GM19438 (cell line): ENCODE data around the gene MAL.

Experiments
- ATAC-seq: cut with Tn5 transposase; IDR thresholded peaks from one replicate; pipeline ENCODE4 v1.9.1; 2021; ENCODE audit warnings: low read depth; ENCODE audit not compliant: unreplicated experiment

MAL gene

DNA sequence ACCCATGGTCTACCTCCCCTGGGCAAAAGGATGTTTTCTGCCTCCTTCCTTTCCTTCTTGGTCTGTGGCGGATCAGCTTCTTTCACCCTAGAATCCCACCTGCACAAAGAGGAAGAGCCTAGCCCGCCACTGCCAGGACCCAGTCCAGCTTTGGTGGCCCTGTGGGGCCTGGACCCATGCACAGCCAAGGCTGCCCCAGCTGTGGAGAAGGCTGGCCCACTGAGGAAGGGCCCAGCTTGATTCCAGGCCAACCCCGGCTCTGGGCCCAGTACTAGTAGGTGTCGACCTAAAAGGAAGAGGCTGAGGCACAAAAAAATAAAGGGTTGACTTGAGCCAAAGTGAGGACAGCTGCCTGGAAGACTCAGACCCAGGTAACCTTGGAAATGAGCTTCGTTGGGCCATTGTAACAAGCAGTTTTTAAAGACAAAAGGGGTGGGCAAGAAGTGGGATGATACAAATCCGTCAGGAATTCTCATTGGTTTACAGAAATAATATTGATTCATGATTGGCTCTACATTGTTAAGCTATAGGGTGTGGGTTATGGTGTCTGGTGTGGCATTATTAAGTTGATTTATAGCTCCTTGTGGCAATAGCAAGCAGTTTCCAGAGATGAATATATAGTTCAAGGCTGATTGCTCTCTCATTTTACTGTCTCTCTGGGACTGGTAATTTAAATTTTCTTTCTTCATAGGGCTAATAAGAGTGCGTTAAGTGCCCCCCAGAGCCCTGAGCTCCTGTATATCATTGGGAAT is 29.8 kb upstream of the MAL start:
- no peak for ATAC-seq

GRCh38 chr2:94996305-94997100 is 29.0 kb upstream of the MAL start:
- no peak for ATAC-seq

DNA sequence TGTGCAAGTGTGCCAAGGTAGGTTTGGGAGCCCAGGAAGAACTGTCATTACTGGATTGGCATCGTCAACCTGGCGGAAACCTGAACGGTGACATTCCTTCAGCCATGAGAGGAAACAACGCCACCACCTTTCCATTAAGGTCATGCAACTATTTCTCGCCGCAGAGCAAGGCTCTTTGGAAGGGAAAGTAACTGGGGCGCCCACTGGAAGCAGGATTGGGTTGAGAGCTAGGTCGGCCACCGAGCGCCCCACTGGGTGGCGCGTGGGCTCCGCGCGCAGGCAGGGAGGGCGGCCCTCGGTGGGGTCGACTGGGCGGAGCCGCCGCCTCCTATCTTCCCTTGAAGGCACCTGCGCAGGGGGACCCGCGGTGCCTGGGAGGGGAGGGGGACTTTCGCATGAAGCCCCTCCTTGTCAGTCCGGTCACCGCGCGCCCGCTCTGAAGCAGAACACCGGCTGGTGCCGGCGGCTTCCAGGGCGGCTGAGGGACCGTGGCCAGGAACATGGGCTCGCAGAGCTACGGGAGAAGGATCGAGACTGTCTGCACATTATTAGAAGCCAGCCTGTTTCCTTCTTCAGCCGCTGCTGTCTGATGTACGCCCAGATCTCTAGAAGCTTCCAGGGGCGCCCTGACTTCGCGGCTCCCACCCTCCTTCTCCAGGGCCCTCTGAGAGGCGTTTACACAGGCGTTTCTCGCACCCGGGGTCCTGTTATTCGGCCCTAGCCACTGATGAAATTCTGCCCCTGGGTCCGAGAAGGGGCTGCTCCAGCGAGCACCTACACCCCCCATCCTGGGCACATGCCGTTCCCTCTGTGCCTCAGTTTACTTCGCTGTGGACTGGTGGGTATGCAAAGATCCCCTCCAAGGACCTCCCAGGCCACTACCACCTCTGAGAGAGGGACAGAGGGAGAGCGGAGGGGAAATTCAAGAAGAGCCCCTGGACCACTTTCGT is 27.3 kb upstream of the MAL start:
- no peak for ATAC-seq

GRCh38 chr2:94999431-94999883 is 26.1 kb upstream of the MAL start:
- no peak for ATAC-seq

DNA sequence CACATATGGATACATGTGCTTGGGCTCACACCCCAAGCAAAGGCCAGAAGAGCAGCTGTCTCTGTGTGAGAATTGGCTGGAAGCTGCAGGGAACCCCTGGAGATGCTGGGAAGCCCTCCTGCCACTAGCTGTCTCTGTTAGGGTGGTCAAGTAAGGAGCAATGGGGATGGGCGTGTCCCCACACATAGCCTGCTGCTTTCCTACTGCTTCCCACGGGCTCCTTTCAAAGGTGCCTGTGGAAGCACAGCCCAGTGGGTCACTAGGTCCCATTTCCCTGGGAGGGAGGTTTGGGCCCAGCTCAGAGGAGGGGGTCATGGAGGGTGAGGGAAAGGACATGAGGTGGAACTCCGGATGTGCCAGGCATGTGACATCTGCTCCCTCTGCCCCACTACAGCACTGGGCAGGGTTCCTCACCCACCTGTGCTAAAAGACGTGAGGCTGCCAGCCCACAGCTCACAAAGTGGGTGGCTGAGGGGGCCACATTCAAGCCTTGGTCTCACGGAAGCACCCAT is 24.4 kb upstream of the MAL start:
- no peak for ATAC-seq

DNA sequence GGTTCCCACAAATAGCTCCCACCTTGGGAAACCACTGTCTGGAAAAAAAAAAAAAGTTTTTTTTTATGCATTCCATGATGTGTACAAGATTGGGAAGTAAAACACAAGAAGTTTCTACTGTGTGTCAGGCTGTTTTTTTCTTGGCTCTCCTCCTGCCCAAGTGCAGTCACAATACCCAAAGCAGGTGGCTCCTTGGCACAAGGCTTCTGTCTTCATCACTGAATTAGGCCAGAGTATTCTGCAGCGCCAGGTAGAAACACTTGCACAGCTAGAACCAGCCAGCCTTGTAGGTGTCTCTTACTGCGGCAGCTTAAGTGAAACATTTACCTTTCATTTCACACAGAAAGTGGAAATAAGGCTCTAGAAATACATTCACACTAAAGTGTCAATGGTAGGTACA is 23.8 kb upstream of the MAL start:
- ATAC-seq = no peak

DNA sequence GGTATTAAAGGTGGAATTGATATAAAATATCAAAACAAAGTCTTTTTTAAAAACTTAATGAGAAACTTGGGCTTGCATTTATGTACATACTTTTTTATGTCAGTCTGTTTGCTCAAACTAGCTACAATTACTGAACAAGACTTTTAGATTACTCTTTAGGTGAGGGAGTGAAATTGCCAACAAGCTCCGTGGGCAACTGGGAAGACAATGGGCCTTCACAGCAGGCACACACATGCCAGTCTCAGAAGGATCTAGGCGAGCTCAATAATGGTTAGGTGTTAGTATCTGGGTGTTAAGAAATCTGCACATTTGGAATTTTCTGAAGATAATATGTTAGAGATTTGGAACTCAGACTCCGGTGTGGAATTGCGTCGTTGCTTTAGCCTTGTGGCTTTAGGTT is 23.0 kb upstream of the MAL start:
- no peak for ATAC-seq

DNA sequence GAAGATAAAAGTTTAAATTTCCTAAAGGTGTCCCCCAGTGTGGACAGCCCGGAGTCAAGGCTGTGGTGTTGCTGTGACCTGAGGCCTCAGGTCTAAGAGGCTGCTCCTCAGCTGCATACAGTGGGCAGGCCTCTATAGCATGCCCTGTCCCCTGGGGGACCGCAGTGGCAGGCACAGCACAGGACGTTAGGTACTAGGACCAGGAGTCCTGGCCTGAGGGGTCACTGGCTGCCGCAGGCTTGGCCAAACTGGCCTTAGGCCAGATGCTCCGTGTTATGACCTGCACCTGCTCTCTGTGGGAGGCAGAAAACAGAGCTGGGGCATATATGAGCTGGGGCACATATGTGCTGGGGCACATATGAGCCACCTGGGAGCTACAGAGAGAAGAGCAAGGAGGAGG is 21.2 kb upstream of the MAL start:
- ATAC-seq = no peak

- ATAC-seq = no peak
These were observed 20.8 kb upstream of the MAL start for GRCh38 chr2:95004711-95005110.

- no peak for ATAC-seq
These were observed 19.8 kb upstream of the MAL start for GRCh38 chr2:95005726-95006125.

- no peak for ATAC-seq
These were observed 18.9 kb upstream of the MAL start for GRCh38 chr2:95006588-95006987.

DNA sequence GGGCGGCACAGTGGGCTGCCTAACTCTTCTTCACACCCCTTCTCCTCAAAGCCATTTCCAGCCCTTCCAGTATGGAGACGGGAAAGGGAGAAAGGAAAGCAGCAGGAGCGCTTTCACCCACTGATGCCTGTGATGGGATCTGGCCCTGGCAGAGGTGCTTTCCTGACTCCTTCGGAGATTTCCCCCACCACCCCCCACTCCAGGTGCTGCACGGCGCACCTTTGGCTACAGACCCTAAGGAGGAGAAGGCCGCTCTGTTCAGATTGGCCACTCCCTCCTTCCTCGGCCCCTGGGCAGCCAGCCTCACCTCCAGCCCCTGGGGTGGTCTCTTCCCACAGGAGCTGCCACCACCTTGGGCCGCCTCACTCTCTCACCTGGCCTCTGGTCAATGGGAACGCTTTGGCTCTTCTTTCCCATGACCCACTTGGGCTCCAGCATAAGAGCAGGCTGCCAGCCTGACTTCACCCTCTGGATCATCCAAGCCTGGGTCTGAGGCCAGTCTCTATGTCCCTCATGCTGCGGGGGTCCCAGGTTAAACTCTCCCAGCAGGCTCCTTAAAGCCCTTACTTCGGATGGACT is 18.4 kb upstream of the MAL start:
- no peak for ATAC-seq

DNA sequence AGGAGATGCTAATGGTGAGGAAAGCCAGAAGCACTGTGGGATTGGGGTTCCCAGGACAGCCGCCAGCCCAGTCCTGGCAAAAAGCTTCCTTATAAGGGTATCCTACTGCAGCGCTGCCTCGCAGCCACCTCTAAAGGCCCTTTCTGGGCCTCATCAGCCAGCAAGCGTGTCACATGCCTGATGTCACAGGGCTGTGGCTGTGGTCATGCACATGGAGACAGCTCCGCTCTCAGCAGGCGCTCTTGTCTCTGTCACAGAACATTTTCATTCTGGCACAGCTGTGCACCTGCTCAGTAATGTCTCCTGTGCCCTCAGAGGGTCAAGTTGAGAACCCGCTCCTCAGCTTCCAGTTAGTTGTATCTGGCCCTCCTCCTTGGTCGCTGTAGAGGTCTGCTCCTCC is 17.7 kb upstream of the MAL start:
- ATAC-seq = no peak

DNA sequence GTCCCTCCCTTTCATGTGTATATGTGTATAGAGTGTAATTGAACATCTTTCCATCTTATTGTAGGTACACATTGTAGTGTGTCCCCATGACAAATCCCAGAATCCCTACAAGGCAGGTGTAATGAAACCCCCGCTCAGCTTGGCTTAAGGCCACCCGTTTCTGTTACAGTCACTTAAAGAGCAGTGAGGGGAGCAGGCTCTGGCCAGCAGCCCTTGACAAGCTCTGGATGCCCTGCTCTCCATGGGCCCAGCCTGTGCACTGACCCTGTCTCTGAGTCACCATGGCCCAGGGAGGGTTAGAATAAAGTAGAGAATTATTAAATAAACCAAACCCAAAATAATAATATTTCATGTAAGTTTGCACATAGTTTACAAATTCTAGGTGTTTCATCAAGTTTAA is 17.2 kb upstream of the MAL start:
- ATAC-seq = no peak

DNA sequence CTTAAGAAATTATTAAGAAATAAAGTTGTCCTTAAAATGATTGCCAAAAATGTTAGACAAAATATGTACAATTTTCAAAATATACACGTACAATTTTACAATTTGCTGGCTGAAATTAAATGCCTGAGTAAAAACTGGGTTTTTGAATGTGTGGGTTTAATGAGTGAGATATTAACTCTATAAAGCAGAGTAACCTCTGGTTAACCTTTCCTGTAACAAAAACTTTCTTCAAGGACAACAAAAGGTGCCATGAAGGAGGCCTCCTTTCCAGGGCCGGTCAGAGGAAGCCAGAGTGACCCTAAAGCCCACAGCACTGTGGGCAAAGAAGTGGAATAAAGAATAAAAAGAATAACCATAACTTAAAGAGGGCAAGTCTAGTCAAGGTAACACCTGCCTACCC is 16.5 kb upstream of the MAL start:
- no peak for ATAC-seq

DNA sequence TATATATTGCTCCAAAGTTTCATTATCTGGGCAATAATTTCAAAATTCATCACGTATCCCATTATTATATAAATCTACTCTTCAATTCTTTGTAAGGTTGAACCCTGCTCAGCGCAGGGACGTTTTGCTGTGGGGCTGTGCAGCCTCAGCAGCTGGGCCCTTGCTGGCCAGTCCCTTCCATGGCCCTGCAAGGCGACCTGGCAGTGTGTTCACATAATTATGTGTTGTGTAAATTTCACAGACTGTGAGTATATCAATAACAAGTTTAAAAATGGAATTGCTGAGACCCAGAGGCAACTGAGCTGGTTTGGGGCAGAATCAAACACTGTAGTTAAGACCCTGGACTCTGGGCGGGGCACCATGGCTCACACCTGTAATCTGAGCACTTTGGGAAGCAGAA is 16.1 kb upstream of the MAL start:
- ATAC-seq = no peak

DNA sequence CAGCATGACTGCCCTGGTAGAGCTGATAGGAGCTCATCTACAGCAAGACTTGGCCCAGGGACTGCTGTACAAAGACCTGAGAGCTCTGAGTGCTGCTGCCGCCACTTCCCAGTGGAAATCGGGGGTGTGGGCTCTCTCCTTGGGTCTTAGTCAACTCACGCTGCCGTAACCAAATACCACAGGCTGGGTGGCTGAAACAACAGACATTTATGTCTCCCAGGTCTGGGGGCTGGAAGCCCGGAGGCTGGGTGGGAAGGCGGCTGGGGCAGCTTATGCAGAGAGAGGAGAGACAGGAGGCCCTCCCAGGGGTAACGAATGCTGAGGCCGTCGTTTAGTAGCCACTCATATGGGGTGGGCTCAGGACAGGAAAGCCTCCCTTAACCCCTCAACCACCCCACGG is 15.4 kb upstream of the MAL start:
- ATAC-seq = no peak

DNA sequence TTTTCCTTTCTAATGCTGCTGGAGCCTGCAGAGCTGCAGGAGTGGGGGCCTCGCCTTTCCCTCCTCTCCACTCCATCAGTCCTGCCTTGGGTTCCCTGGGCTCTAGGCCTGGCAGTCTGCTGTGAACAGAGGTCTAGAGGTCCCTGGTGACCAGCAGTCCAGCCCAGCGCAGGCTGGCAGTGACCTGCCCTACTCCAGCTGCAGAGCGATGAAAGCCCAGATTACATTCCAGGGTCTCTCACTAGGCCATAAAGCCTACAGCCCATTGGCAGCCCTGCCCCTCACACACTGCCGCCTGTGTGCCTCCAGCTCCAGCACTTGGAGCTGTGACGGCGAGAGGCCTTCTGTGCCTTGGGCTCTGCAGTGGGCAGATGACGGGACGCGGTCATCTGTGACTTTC is 14.8 kb upstream of the MAL start:
- no peak for ATAC-seq

DNA sequence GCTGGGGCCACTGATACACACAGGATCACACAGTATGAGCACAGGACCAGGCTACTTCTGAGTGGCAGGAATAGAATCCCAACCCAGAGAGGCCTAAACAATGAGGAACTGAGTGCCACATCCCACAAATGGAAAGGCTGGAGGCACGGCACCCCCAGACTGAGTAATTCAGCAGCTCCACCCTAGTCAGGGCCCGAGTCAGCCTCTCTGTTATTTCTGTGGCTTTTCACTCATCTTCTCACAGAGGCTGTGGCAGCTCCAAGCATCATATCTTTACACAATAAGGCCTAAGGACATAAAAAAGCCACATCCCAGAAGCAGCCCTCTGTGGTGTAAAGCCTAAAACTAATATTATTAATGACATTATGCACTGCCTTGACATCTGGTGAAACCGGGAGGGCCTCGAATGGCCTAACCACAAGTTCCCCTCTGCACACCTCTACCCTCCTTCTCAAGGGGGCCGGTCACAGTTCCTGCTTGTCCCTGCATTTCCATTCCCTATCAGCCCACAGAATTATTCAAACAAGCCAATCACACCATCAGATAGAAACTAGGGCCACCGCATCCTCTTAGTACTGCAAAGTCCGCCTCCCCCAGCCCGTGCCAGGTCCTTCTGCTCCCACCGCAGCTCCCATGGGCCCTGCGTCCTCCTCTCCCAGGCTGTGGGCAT is 12.5 kb upstream of the MAL start:
- peak; percentile 84 for ATAC-seq

GRCh38 chr2:95013726-95014125 is 11.8 kb upstream of the MAL start:
- no peak for ATAC-seq
